ENCODE measurements around the gene CMBL.

DNA sequence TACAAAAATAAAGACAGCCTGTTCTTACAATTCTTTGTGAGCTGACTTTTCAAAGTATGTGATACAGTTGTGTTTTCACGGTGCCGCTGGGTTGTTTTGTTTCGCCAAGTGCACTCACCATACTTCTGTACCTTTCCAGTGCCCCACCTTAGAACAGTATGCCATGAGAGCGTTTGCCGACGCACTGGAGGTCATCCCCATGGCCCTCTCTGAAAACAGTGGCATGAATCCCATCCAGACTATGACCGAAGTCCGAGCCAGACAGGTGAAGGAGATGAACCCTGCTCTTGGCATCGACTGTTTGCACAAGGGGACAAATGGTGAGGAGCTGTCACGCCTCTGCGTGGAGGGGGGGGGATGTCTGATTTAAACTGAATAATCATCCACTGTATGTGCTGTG is 44.7 kb downstream of the CMBL start:
- TF ChIP-seq, protein P1, sequence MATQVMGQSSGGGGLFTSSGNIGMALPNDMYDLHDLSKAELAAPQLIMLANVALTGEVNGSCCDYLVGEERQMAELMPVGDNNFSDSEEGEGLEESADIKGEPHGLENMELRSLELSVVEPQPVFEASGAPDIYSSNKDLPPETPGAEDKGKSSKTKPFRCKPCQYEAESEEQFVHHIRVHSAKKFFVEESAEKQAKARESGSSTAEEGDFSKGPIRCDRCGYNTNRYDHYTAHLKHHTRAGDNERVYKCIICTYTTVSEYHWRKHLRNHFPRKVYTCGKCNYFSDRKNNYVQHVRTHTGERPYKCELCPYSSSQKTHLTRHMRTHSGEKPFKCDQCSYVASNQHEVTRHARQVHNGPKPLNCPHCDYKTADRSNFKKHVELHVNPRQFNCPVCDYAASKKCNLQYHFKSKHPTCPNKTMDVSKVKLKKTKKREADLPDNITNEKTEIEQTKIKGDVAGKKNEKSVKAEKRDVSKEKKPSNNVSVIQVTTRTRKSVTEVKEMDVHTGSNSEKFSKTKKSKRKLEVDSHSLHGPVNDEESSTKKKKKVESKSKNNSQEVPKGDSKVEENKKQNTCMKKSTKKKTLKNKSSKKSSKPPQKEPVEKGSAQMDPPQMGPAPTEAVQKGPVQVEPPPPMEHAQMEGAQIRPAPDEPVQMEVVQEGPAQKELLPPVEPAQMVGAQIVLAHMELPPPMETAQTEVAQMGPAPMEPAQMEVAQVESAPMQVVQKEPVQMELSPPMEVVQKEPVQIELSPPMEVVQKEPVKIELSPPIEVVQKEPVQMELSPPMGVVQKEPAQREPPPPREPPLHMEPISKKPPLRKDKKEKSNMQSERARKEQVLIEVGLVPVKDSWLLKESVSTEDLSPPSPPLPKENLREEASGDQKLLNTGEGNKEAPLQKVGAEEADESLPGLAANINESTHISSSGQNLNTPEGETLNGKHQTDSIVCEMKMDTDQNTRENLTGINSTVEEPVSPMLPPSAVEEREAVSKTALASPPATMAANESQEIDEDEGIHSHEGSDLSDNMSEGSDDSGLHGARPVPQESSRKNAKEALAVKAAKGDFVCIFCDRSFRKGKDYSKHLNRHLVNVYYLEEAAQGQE (IDR thresholded peaks at IDR 0.05; ENCODE audit: low read depth): no peak
- TF ChIP-seq EP300 (IDR thresholded peaks at IDR 0.05; ENCODE audit: borderline replicate concordance) (no peak), TAF1 (IDR thresholded peaks at IDR 0.05; ENCODE audit: low read depth) (no peak)
